Endothelial cell of umbilical vein (primary cell): ENCODE results near the gene CEBPA.

Experiments used
- EZH2 ChIP-seq: IDR thresholded peaks from 2 replicates; pipeline ENCODE4 v1.6.1; 2012; ENCODE audit warnings: borderline replicate concordance, low read depth, mild to moderate bottlenecking, moderate library complexity, low read length, inconsistent platforms; ENCODE audit not compliant: severe bottlenecking
- FOS ChIP-seq: IDR thresholded peaks from 2 replicates; pipeline ENCODE4 v1.6.1; 2011; ENCODE audit warnings: mild to moderate bottlenecking, low read length, moderate library complexity, borderline replicate concordance; ENCODE audit not compliant: insufficient read depth
- GATA2 ChIP-seq: IDR thresholded peaks from 2 replicates; pipeline ENCODE4 v1.7.0; 2011; ENCODE audit warnings: low read depth, mild to moderate bottlenecking, moderate library complexity, mixed read lengths, low read length; ENCODE audit not compliant: insufficient read length, insufficient read depth
- JUN ChIP-seq: IDR thresholded peaks from 2 replicates; pipeline ENCODE4 v1.6.1; 2011; ENCODE audit warnings: borderline replicate concordance, low read depth; ENCODE audit not compliant: insufficient read length, insufficient read depth
- MYC ChIP-seq: IDR thresholded peaks from one replicate; pipeline ENCODE4 v1.6.1; 2011; ENCODE audit warnings: mild to moderate bottlenecking, low read depth, low read length
- POLR2A ChIP-seq: IDR thresholded peaks from 2 replicates; pipeline ENCODE4 v1.6.1; 2012; ENCODE audit warnings: low read depth, mild to moderate bottlenecking, control low read depth, low read length
- POLR2AphosphoS5 ChIP-seq: IDR thresholded peaks from 2 replicates; pipeline ENCODE4 v1.6.1; 2012; ENCODE audit warnings: low read depth, mild to moderate bottlenecking, control low read depth, low read length, moderate library complexity; ENCODE audit not compliant: insufficient read depth
- TF ChIP-seq, protein P1 (sequence below), 2 donors: IDR thresholded peaks; 1 replicate in 1 of 2; 2 replicates in 1 of 2; pipeline ENCODE4 v1.5.1; 2011; ENCODE audit warnings: low read length in 2 of 2, mild to moderate bottlenecking in 2 of 2, moderate library complexity in 2 of 2, control low read depth in 1 of 2, inconsistent platforms in 1 of 2, low read depth in 1 of 2; ENCODE audit not compliant: insufficient read depth in 1 of 2; ENCODE audit errors: extremely low read depth in 1 of 2
- TF ChIP-seq, protein P2 (sequence below): IDR thresholded peaks from 2 replicates; pipeline ENCODE4 v1.6.1; 2011; ENCODE audit not compliant: insufficient read depth, insufficient read length

DNA sequence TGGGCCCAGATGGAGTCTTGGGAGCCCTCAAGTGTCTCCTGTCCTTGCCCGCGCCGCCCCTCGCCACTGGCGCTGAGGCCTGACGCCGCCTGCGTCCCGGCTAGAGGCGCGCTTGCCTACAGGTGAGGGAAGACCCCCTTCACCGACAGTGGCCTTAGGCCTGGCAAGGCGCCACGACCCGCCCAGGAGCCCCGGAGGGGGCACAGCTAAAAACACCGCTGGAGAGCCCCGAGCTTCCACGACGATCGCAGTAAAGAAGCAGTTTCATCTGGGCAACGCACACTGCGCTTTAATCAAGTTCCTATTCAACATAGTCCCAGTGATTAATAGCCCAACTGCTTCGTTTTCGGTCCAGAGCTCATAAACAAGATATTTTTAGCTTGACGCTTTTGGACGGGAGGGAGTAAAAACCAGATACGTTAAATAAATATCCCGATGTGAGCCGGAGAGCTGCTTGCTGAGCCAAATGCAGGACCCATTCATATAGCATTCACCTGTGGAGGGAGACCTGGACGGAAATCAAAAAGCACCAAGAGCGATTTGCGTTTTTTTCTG lies 1.5 kb upstream of the CEBPA start:
- TF ChIP-seq, protein P1, sequence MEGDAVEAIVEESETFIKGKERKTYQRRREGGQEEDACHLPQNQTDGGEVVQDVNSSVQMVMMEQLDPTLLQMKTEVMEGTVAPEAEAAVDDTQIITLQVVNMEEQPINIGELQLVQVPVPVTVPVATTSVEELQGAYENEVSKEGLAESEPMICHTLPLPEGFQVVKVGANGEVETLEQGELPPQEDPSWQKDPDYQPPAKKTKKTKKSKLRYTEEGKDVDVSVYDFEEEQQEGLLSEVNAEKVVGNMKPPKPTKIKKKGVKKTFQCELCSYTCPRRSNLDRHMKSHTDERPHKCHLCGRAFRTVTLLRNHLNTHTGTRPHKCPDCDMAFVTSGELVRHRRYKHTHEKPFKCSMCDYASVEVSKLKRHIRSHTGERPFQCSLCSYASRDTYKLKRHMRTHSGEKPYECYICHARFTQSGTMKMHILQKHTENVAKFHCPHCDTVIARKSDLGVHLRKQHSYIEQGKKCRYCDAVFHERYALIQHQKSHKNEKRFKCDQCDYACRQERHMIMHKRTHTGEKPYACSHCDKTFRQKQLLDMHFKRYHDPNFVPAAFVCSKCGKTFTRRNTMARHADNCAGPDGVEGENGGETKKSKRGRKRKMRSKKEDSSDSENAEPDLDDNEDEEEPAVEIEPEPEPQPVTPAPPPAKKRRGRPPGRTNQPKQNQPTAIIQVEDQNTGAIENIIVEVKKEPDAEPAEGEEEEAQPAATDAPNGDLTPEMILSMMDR (IDR thresholded peaks at IDR 0.05; ENCODE audit: extremely low read depth in 1 of 2, insufficient read depth in 1 of 2, low read depth in 1 of 2, low read length in 2 of 2), result no peak
- TF ChIP-seq MYC, result no peak
- no peak for TF ChIP-seq POLR2A
- no peak for TF ChIP-seq GATA2
- TF ChIP-seq, protein P2, sequence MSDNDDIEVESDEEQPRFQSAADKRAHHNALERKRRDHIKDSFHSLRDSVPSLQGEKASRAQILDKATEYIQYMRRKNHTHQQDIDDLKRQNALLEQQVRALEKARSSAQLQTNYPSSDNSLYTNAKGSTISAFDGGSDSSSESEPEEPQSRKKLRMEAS, result no peak
- TF ChIP-seq POLR2AphosphoS5, result no peak
- TF ChIP-seq EZH2, result peak; percentile 84
- TF ChIP-seq JUN, result no peak
- no peak for TF ChIP-seq FOS
